Omental fat pad (tissue), 4 donors: ENCODE data around the gene MPP4. TPM values are rescaled to one million over a fixed set of nuclear protein-coding genes. Genes with fewer than 3 reads are reported as not detected.

Source experiments
- ATAC-seq: fragments of 150-250 bp; one replicate; pipeline ENCODE4 v1.9.1; 2016; ENCODE audit warnings: mild to moderate bottlenecking, moderate library complexity; ENCODE audit not compliant: low FRiP score
- DNase-seq: peaks from one replicate; pipeline ENCODE4 v3.0.0-alpha.2; 2019; ENCODE audit warnings: low spot score
- total RNA-seq, 4 donors: library from RNA; depleted of rRNA; stranded (reverse); fragments of >200 nt; gene quantifications; one replicate each; pipeline ENCODE4 v1.1.0, GENCODE V29; 2016
- TF ChIP-seq, protein P1 (sequence below), 3 donors: fragments of 450-650 bp; IDR thresholded peaks; one replicate each; pipeline ENCODE4 v1.5.1; 2016 to 2017; ENCODE audit warnings: antibody characterized with exemption in 3 of 3, mild to moderate bottlenecking in 3 of 3, moderate library complexity in 2 of 3

The MPP4 gene
- total RNA-seq, 4 donors from 2014 or later: 0.95 to 1.1 (median 1.0) TPM; not detected in 1

DNA sequence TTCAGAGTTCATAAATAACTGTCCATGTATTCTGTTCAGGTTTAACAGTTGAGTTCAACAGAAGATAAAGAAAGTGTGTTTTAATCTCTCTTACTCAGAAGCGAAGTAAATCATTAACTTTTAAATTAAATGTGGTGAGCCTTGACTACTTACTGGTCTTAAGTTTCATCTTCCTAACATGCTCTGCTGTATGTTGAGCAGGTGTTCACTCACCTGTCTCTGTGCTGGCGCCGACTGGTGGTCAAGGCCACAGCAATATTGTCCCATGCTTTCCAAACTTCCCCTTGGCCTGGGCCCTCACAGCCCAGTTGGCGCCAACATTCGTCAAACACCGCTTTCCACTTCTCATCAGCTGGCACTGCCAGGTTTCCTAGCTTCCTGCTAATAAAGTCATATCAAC is 17.0 kb upstream of the MPP4 start:
- ATAC-seq (no peak), DNase-seq (no peak)
- TF ChIP-seq, protein P1, sequence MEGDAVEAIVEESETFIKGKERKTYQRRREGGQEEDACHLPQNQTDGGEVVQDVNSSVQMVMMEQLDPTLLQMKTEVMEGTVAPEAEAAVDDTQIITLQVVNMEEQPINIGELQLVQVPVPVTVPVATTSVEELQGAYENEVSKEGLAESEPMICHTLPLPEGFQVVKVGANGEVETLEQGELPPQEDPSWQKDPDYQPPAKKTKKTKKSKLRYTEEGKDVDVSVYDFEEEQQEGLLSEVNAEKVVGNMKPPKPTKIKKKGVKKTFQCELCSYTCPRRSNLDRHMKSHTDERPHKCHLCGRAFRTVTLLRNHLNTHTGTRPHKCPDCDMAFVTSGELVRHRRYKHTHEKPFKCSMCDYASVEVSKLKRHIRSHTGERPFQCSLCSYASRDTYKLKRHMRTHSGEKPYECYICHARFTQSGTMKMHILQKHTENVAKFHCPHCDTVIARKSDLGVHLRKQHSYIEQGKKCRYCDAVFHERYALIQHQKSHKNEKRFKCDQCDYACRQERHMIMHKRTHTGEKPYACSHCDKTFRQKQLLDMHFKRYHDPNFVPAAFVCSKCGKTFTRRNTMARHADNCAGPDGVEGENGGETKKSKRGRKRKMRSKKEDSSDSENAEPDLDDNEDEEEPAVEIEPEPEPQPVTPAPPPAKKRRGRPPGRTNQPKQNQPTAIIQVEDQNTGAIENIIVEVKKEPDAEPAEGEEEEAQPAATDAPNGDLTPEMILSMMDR (IDR thresholded peaks at IDR 0.05): no peak

DNA sequence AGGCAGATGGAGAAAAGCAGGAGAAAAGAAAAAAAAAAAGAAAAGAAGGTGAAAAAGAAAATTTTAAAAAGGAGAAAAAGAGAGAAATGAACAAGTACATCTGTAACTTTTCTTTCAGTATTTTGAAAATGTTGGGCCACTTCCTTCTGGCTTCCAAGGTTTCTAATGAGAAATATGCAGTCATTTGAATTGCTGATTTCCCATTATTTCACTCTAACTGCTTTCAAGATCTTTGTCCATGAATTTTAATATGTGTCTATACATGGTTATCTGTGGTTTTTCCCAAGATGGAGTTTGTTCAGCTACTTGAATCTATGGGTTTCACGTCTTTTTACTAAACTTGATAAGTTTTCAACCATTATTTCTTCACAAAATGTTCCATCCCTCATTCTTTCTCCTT is 14.3 kb upstream of the MPP4 start:
- DNase-seq (no peak), ATAC-seq (no peak)
- TF ChIP-seq, protein P1 (IDR thresholded peaks at IDR 0.05): no peak

DNA sequence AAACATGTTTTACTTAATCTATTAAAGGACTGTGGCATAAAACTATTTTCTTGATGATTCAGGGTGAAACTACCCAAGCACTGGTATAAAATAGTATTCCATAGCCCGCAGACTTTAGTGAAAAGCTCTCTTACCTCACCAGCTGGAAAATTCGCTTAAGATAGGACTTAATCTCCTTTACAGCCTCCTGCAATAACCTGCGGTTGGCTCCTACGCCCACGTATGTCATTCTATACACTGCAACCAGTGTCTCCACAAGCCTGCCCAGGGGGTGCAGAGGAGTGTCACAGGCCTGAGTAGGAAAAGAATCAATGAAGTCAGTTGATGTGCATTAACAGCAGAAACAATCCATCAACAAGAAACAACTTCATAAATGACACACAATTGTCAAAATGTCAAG is 11.3 kb upstream of the MPP4 start:
- TF ChIP-seq, protein P1 (IDR thresholded peaks at IDR 0.05): no peak
- no peak for ATAC-seq
- no peak for DNase-seq

DNA sequence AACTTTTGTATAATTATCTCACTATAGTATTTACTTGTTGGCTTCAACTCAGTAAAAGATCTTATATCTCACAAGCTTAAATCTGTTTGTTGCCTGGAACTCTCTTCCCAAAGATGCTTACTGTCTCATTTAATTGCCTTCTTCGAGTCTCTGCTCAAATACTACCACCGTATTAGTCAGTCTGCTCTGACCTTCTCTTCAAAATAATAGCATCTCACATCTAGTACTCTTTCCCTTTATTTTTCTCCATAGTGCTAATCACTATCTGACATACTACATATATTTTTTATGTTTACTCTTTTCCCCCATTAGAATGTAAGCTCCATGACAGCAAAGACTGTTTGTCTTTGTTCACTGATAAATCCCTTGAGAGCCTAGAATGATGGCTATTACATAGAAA is 10.6 kb upstream of the MPP4 start:
- no peak for ATAC-seq

DNA sequence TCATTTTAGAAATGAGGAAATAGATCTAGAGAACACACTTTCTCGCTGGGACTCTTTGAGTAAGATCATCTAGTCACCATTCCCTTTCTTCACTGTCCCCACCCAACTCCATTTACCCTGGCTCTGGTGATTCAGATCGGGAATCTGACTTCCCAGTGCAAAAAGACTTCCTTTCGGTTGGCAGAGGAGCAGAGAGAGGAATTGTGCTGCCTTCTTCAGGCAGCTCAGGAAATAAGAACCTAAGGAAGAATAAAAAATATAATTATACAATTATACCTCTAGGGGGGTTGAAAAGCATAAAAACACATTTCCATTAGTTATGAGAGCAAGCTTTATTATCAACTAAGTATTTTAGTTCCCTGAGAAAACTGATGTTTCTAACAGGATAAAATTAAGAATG is 9.3 kb upstream of the MPP4 start:
- DNase-seq (no peak), ATAC-seq (no peak)
- TF ChIP-seq, protein P1 (IDR thresholded peaks at IDR 0.05): no peak

More for the DNA sequence above, 10.6 kb upstream of the MPP4 start:
- DNase-seq: no peak
- TF ChIP-seq, protein P1 (IDR thresholded peaks at IDR 0.05): no peak

DNA sequence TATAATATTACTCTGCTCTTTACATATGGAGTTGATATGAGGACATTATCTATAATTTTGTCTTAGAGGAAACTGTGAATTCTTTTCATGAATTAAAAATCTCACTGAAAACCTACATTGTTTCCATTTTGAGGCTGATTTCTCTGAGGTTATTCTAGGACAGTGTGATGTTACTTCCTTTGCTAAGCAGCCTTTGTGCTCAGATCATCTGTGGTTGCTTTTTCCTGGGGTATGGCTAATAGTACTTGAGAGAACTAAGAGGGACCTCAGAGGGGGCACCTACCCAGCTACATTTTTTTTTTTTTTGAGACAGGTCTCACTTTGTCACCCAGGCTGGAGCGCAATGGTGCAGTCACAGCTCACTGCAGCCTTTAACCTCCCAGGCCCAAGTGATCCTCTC is 8.7 kb upstream of the MPP4 start:
- DNase-seq (no peak), ATAC-seq (no peak)
- TF ChIP-seq, protein P1 (IDR thresholded peaks at IDR 0.05): no peak

DNA sequence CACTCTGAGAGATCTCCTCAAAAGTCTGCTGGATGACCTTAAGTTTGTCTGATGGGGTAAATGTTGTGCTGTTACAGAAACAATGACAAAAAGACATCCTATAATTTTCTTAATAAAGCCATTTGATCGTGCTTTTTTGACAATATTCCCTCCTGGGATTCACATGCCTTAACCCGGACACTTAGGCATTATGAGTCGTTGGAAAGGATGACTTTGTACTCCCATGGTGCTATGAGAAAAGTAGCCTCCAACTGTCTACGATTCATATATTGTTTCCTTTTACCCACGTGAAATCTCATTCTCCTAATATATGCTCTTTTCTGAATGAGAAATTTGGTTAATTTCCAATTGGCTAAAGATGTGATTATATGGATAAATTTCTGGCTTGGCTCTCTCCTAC is 6.1 kb upstream of the MPP4 start:
- no peak for ATAC-seq
- DNase-seq: no peak
- TF ChIP-seq, protein P1 (IDR thresholded peaks at IDR 0.05): no peak
